Neuronal stem cell (in vitro differentiated cells): ENCODE data around the gene CELF4.

Experiments used
- DNase-seq: peaks from one replicate; pipeline ENCODE4 v3.0.0-alpha.2; 2013; ENCODE audit warnings: low spot score
- H2AFZ ChIP-seq: one replicate; pipeline ENCODE4 v1.6.1; 2013; ENCODE audit warnings: mild to moderate bottlenecking, low read length, inconsistent platforms
- H2AK5ac ChIP-seq: 2 replicates; pipeline ENCODE4 v1.6.1; 2013; ENCODE audit warnings: low read depth, mild to moderate bottlenecking, inconsistent platforms, low read length, moderate library complexity, mixed read lengths
- H2BK120ac ChIP-seq: 2 replicates; pipeline ENCODE4 v1.6.1; 2013; ENCODE audit warnings: low read depth, mild to moderate bottlenecking, inconsistent platforms, low read length, moderate library complexity, mixed read lengths
- H2BK12ac ChIP-seq: one replicate; pipeline ENCODE4 v1.6.1; 2013; ENCODE audit warnings: low read length, inconsistent platforms
- H2BK15ac ChIP-seq: 2 replicates; pipeline ENCODE4 v1.6.1; 2013; ENCODE audit warnings: mild to moderate bottlenecking, low read length, inconsistent platforms, mixed read lengths
- H2BK5ac ChIP-seq: one replicate; pipeline ENCODE4 v1.6.1; 2013; ENCODE audit warnings: inconsistent platforms, mild to moderate bottlenecking, low read length, moderate library complexity
- H3K14ac ChIP-seq: one replicate; pipeline ENCODE4 v1.6.1; 2013; ENCODE audit warnings: low read length, inconsistent platforms
- H3K18ac ChIP-seq: 2 replicates; pipeline ENCODE4 v1.6.1; 2013; ENCODE audit warnings: low read length, inconsistent platforms
- H3K23ac ChIP-seq: 2 replicates; pipeline ENCODE4 v1.6.1; 2013; ENCODE audit warnings: low read depth, mild to moderate bottlenecking, mixed read lengths, low read length, inconsistent platforms; ENCODE audit not compliant: poor library complexity
- H3K27ac ChIP-seq: replicated peaks from 3 replicates; pipeline ENCODE4 v1.5.1; 2013; ENCODE audit warnings: low read length, inconsistent platforms
- H3K27me3 ChIP-seq, 3 experiments: 2 replicates each; pipeline ENCODE4 v1.6.1; 2013; ENCODE audit warnings: low read length in 3 of 3, mild to moderate bottlenecking in 2 of 3, inconsistent platforms in 1 of 3, low read depth in 1 of 3, mixed read lengths in 1 of 3, moderate library complexity in 1 of 3; ENCODE audit not compliant: control insufficient read depth in 3 of 3, insufficient read depth in 3 of 3
- H3K36me3 ChIP-seq, 2 donors: replicated peaks in 1 of 2; 2 replicates each; pipeline ENCODE4 v1.6.1; 2013; ENCODE audit warnings: low read length in 2 of 2; ENCODE audit not compliant: control insufficient read depth in 2 of 2, insufficient read depth in 2 of 2
- H3K4ac ChIP-seq: 2 replicates; pipeline ENCODE4 v1.6.1; 2013; ENCODE audit warnings: inconsistent platforms, mild to moderate bottlenecking, low read length, moderate library complexity
- H3K4me1 ChIP-seq, 2 donors: 1 replicate in 1 of 2; 2 replicates in 1 of 2; pipeline ENCODE4 v1.6.1; 2013; ENCODE audit warnings: low read length in 2 of 2, low read depth in 1 of 2; ENCODE audit not compliant: control insufficient read depth in 2 of 2, insufficient read depth in 1 of 2
- H3K4me2 ChIP-seq: one replicate; pipeline ENCODE4 v1.6.1; 2013; ENCODE audit warnings: mild to moderate bottlenecking, low read length, inconsistent platforms; ENCODE audit not compliant: insufficient read depth, poor library complexity, severe bottlenecking
- H3K4me3 ChIP-seq, 2 donors: 2 replicates each; pipeline ENCODE4 v1.5.1; 2013; ENCODE audit warnings: low read length in 2 of 2, mild to moderate bottlenecking in 2 of 2, inconsistent platforms in 1 of 2, moderate library complexity in 1 of 2
- H3K79me1 ChIP-seq: one replicate; pipeline ENCODE4 v1.6.1; 2013; ENCODE audit warnings: low read depth, mild to moderate bottlenecking, inconsistent platforms, low read length, moderate library complexity
- H3K9ac ChIP-seq: one replicate; pipeline ENCODE4 v1.6.1; 2013; ENCODE audit warnings: mild to moderate bottlenecking, low read depth, low read length, inconsistent platforms; ENCODE audit not compliant: poor library complexity
- H3K9me3 ChIP-seq, 2 donors: replicated peaks in 1 of 2; 2 replicates each; pipeline versions ENCODE3 to v1.6.1; 2013; ENCODE audit warnings: low read length in 2 of 2, mild to moderate bottlenecking in 2 of 2, inconsistent platforms in 1 of 2, low read depth in 1 of 2, mixed read lengths in 1 of 2, moderate library complexity in 1 of 2; ENCODE audit not compliant: control insufficient read depth in 2 of 2, insufficient read depth in 1 of 2
- H4K8ac ChIP-seq: one replicate; pipeline ENCODE4 v1.6.1; 2013; ENCODE audit warnings: low read depth, mild to moderate bottlenecking, inconsistent platforms, low read length, moderate library complexity
- H4K91ac ChIP-seq: one replicate; pipeline ENCODE4 v1.6.1; 2013; ENCODE audit warnings: low read length, low read depth, mild to moderate bottlenecking, inconsistent platforms; ENCODE audit not compliant: poor library complexity
- WGBS, 2 donors: extraction: QIAGEN DNeasy Blood & Tissue Kit; methylation state at CpG; one replicate each; pipeline ENCODE4 v1.1.7; 2013; ENCODE audit warnings: missing lambda C conversion rate in 2 of 2, mixed read lengths in 1 of 2; ENCODE audit not compliant: insufficient read length in 2 of 2, insufficient replicate concordance in 1 of 2; ENCODE audit errors: extremely low coverage in 2 of 2; 5-methylcytosine and 5-hydroxymethylcytosine counted together

The CELF4 gene

DNA sequence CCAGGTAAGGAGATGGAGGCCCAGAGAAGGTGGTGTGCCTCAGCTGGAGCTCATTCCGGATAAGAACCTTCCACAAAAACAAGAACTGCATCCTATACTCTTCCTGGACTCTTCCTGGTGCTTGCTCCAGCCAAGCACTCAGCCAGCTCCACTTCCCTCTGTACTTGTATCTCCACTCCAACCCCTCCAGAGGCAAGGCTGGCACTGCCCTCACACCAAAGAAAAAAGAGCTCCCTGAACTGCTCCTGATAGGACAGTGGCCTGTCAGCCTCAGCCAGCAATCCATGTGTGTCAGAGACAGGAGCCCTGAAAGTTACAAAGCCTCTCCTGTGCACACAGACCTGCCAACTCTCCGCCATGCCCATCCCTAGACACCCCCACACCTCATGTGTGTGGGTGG is 248.1 kb downstream of the CELF4 start:
- peak overlapping the region; percentile 78 for H3K9ac ChIP-seq
- H3K4me3 ChIP-seq: no peak overlapping the region
- H3K27ac ChIP-seq: no peak overlapping the region
- H2AK5ac ChIP-seq: peak overlapping the region; percentile 24
- no peak overlapping the region for H2AFZ ChIP-seq
- H3K27me3 ChIP-seq: peaks cover 0 to 3% (median 0%) of the 10 kb centered on the region in 3 experiments
- H3K14ac ChIP-seq: no peak overlapping the region
- no peak overlapping the region for H4K8ac ChIP-seq
- no CpG with 5 or more reads among the region's 2 CpGs for WGBS, 2 donors
- no peak for DNase-seq
- no peak overlapping the region for H2BK120ac ChIP-seq
- no peak overlapping the region for H4K91ac ChIP-seq
- H3K36me3 ChIP-seq: no peaks in the 10 kb centered on the region
- H3K18ac ChIP-seq: no peak overlapping the region
- no peaks in the 10 kb centered on the region for H3K79me1 ChIP-seq
- no peak overlapping the region for H3K4me2 ChIP-seq
- H3K4ac ChIP-seq: no peak overlapping the region
- peaks cover 0 to 3% of the 10 kb centered on the region in 2 donors for H3K4me1 ChIP-seq
- no peak overlapping the region for H3K23ac ChIP-seq
- H2BK15ac ChIP-seq: peak overlapping the region; percentile 89
- H3K9me3 ChIP-seq: no peaks in the 10 kb centered on the region
- H2BK5ac ChIP-seq: no peak overlapping the region
- no peak overlapping the region for H2BK12ac ChIP-seq

DNA sequence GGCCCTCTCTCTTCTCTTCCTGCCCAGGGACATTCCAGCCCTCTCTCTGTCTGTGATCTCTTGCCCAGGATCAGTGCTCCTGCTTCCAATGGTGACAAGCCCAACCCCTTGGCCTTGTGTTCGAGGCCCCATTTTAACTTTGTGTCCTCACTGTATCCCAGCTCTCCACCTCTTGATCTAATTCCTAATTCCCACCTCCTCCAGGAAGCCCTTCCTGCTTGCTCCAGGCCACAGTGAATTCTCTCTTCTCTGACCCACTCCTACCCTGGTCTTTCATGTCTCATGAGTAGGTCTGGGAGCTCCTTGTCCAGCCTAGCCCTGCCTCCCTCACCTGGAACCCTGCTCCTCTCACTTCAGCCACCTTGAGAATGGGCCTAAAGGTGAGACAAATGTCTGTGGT is 249.1 kb downstream of the CELF4 start:
- Histone ChIP-seq H2BK5ac (no peak overlapping the region), H3K23ac (no peak overlapping the region), H2BK120ac (no peak overlapping the region), H3K4ac (no peak overlapping the region), H3K36me3 (no peaks in the 10 kb centered on the region), H4K91ac (no peak overlapping the region), H2AFZ (no peak overlapping the region), H3K9ac (no peak overlapping the region), H2BK12ac (no peak overlapping the region), H2BK15ac (no peak overlapping the region), H3K27me3 (peaks cover 0 to 3% (median 0%) of the 10 kb centered on the region in 3 experiments), H3K18ac (no peak overlapping the region), H3K27ac (no peak overlapping the region), H3K4me1 (peaks cover 0 to 2% of the 10 kb centered on the region in 2 donors), H3K9me3 (no peaks in the 10 kb centered on the region), H3K79me1 (no peaks in the 10 kb centered on the region), H4K8ac (no peak overlapping the region), H2AK5ac (no peak overlapping the region), H3K4me3 (peak overlapping the region in 1 of 2 donors; percentile 38), H3K4me2 (no peak overlapping the region), H3K14ac (no peak overlapping the region)
- WGBS, 2 donors: no CpG with 5 or more reads among the region's 1 CpG
- DNase-seq: no peak

GRCh38 chr18:37315935-37316334 is 249.7 kb downstream of the CELF4 start:
- Histone ChIP-seq H4K8ac (no peak overlapping the region), H4K91ac (no peak overlapping the region), H3K36me3 (no peaks in the 10 kb centered on the region), H3K9ac (no peak overlapping the region), H3K4me2 (no peak overlapping the region), H2BK120ac (no peak overlapping the region), H3K23ac (no peak overlapping the region), H3K4ac (no peak overlapping the region), H3K27ac (no peak overlapping the region), H3K14ac (no peak overlapping the region), H3K4me3 (no peak overlapping the region), H3K27me3 (peaks cover 0 to under 1% (median 0%) of the 10 kb centered on the region in 3 experiments), H3K79me1 (no peaks in the 10 kb centered on the region), H2BK15ac (peak overlapping the region; percentile 83), H3K18ac (no peak overlapping the region), H2AFZ (no peak overlapping the region), H2AK5ac (no peak overlapping the region), H2BK12ac (no peak overlapping the region), H3K4me1 (no peaks in the 10 kb centered on the region), H3K9me3 (no peaks in the 10 kb centered on the region), H2BK5ac (no peak overlapping the region)
- DNase-seq: no peak
- WGBS, 2 donors: no CpG with 5 or more reads among the region's 1 CpG

DNA sequence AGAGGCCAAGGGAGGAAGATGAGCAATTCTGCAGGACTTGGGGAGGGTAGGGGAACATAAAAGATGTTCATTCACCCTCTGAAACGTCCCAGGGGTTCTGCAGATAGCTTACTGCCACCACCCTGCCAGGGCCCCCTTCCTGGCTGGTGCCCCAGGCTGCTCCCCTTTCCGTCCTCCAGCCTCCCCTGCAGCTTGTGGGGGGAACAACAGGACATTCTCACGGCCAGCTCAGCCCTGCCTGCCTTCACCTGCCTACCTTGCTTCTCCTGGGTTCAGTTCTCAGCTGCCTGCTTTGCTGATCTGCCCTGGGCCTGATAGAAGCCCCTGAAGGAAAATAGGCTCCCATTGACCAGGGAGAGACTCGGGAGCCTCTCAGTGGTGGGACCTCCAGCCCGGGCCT is 251.1 kb downstream of the CELF4 start:
- Histone ChIP-seq H3K27ac (no peak overlapping the region), H2BK15ac (no peak overlapping the region), H3K23ac (no peak overlapping the region), H2BK5ac (no peak overlapping the region), H3K18ac (no peak overlapping the region), H4K91ac (no peak overlapping the region), H2AFZ (no peak overlapping the region), H3K4me1 (peaks cover 0 to 2% of the 10 kb centered on the region in 2 donors), H3K4ac (no peak overlapping the region), H2AK5ac (peak overlapping the region; percentile 42), H3K4me2 (no peak overlapping the region), H3K9me3 (no peaks in the 10 kb centered on the region), H3K14ac (no peak overlapping the region), H3K79me1 (no peaks in the 10 kb centered on the region), H4K8ac (no peak overlapping the region), H3K27me3 (no peaks in the 10 kb centered on the region), H2BK120ac (no peak overlapping the region), H3K4me3 (no peak overlapping the region), H3K9ac (no peak overlapping the region), H2BK12ac (no peak overlapping the region), H3K36me3 (no peaks in the 10 kb centered on the region)
- DNase-seq: no peak
- no CpG with 5 or more reads among the region's 5 CpGs for WGBS, 2 donors
